Right forelimb (tissue), 1 donor: ENCODE measurements around the gene CCS.
A peak's percentile ranks its signal among the peaks of the same experiment; 100 is the strongest.
"Not testable (repeated sequence)": the region's sequence is repeated elsewhere in the genome, so short reads cannot be mapped to it uniquely, and the experiment has no call there.

Experiments
- DNase-seq: peaks from one replicate; pipeline ENCODE4 v3.0.0-alpha.2; 2018

The CCS gene

GRCh38 chr11:66592457-66593302, at the start of gene CCS, which contains the start of gene CCDC87:
TSS of gene CCS (plus strand) at chr11:66593185. CDS start at chr11:66593262, 77 bp downstream.
TSS of gene CCDC87 (minus strand) at chr11:66593063. CDS start at chr11:66593015, 48 bp downstream.
- DNase-seq, result peak; percentile 98

DNA sequence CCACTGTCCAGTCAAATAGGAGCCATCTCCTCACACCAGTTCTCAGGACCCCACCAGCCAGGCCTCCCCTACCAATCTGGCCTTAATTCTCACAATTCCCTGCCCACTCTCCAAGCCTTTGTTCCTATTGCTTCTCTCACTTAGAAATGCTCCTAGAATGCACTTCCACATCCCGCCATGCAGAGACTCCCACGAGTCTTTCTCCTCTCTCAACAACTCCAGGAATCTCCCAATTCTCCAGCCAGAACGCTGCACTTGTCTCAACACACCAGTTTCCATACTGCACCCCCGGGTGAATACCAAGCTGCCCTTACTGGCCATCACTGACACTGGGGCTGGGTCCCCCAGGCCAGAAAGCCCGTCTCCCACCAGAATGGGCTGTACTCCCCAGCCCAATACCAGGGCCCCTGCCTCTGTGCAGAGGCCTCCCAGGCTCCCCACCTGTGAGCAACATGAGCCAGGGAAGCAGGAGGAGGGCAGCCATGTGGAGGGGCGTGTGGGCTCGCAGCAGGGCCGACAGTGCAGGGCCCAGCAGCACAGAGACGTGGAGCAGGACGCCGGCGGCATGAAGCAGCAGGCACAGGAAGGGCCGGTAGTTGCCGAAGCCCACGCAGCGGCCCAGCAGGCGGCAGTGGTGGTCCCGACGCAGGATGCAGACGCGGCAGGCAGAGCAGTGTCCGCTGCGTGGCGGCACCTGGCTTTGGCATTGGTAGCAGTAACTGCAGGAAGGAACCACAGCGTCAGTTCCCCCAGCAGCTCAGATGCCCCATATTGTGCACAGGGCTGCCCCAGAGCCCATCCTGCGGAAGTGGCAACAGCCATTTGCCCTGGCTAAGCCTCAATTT, 49.5 kb upstream of the CCS start:
- DNase-seq, result peak; percentile 81

DNA sequence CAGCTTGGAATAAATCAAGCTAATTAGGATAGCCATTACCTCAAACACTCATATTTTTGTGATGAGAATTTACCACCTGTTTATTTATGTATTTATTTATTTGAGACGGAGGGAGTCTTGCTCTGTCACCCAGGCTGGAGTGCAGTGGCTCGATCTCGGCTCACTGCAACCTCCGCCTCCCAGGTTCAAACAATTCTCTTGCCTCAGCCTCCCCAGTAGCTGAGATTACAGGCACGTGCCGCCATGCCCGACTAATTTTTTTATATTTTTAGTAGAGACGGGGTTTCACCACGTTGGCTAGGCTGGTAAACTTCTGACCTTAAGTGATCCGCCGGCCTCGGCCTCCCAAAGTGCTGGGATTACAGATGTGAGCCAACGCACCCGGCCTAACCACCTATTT, 48.0 kb upstream of the CCS start:
- DNase-seq, result not testable (repeated sequence)

GRCh38 chr11:66545701-66546367, 47.2 kb upstream of the CCS start, which contains the start of gene ZDHHC24:
TSS of gene ZDHHC24 (minus strand) at chr11:66546048. CDS start at chr11:66546003, 45 bp downstream.
- DNase-seq, result peak; percentile 95

DNA sequence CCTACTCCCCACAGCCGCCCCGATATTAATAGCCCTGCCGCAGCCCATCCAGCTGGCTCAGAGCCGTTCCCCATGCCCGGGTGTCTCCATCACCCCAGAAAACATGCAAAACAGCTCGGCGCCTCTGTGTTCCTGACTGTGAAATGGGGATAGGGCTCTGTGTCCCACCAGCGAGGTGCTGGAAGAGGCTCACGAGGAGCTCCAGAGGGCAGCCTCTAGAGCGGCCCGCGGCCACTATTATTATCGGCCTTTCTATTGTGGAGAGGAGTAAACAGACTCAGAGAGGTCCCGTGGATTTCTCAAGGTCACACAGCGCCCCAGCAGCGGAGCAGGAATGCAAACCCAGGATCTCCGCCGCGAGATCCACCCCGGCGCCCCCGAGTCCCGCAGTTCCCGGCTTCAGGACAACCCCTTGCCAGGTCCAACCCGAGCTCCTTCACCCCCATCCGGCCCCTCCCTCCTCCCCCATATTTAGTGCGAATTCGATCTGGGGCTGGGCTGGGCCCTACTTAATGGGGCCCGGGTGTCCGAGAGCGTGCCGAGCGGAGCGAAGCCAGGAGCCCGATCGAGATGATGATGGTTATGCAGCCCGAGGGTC, 46.5 kb upstream of the CCS start, which contains the start of gene ACTN3:
Gene ACTN3 (plus strand): TSS at position 536 of the 598 bp plus-strand sequence. CDS start 35 bp downstream, at position 571.
- no peak for DNase-seq

- DNase-seq, result no peak
Observed at GRCh38 chr11:66546966-66547661, 45.9 kb upstream of the CCS start.

GRCh38 chr11:66547662-66548009, 45.3 kb upstream of the CCS start:
- DNase-seq, result no peak

DNA sequence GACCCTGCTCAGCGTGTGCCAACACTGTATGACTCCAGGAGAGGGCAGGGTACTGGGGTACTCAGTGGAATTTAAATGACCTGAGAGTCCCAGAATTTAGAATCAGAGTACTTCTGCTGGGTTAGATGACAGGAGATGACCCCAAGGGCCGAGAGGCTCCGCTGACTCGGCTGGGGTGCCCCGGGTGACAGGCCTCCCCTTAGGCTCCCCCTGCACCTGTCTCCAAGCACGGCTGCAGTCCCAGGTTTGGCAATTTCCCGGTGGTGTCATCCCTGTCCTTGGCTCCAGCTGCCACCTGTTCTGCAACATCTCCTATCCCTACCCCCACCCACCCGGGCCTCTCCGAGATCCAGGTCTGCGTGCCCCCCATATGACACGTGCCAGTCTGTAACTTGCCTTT, 44.9 kb upstream of the CCS start:
- no peak for DNase-seq

GRCh38 chr11:66548774-66549630, 44.0 kb upstream of the CCS start:
- DNase-seq, result no peak

GRCh38 chr11:66549696-66550095, 43.3 kb upstream of the CCS start:
- no peak for DNase-seq

DNA sequence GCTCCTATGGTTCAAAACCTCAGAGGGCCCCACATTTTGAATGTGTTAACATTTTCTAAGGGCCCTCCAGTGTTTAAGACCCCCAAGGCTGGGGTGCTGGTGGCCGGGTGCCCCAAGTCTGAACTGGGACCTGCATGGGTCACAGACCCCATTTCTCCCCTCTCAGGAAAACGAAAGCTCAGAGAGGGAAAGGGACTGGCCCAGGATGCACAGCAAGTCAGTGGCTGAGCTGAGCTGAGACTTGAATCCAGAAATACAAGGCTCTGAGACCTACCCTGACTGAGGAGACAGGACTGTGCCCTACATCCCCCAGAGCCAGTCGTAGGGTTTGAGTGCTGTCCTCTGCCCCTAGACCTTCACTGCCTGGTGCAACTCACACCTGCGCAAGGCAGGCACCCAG, 42.1 kb upstream of the CCS start:
- DNase-seq, result no peak

DNA sequence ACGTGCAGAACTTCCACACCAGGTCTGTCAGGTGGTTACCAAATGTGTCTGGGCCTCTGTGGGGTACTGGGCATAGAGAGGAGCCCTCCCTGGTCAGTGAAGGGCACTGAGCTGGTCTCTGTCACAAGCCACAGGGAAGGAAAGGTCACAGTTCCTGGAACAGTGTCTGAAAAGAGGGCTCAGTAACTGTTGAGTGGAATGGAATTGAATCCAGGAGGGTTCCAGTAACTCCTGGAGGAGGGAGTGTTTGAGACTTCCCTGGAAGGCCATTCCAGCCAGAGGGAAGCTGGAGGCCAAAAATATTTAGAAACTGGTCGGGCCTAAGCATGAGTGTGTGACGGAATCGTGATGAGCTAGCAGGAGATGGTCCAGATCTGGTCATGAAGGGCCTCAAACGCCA, 38.4 kb upstream of the CCS start:
- no peak for DNase-seq

- no peak for DNase-seq
Observed at GRCh38 chr11:66555416-66555815, 37.6 kb upstream of the CCS start.

GRCh38 chr11:66556086-66556485, 36.9 kb upstream of the CCS start:
- no peak for DNase-seq

GRCh38 chr11:66557733-66558326, 35.2 kb upstream of the CCS start:
- DNase-seq, result no peak

- DNase-seq, result no peak
Observed at GRCh38 chr11:66559142-66559865, 33.7 kb upstream of the CCS start.

- DNase-seq, result no peak
Observed at GRCh38 chr11:66559866-66560676, 32.9 kb upstream of the CCS start.

- DNase-seq, result no peak
Observed at GRCh38 chr11:66561178-66561974, 31.6 kb upstream of the CCS start.
